ENCODE measurements around the gene NOXRED1.

NOXRED1 gene

GRCh38 chr14:77407158-77407557, 16.2 kb downstream of the NOXRED1 start:
- no peak for DNase-seq (ENCODE audit: low spot score)

GRCh38 chr14:77406718-77407117, 16.6 kb downstream of the NOXRED1 start:
- DNase-seq (ENCODE audit: low spot score), result no peak

GRCh38 chr14:77406086-77406485, 17.2 kb downstream of the NOXRED1 start:
- no peak for DNase-seq (ENCODE audit: low spot score)

GRCh38 chr14:77403768-77404167, 19.6 kb downstream of the NOXRED1 start:
- DNase-seq (ENCODE audit: low spot score), result no peak

- DNase-seq (ENCODE audit: low spot score), result no peak
These were observed 23.1 kb downstream of the NOXRED1 start for GRCh38 chr14:77400216-77400615.

GRCh38 chr14:77390188-77390587, 33.1 kb downstream of the NOXRED1 start:
- no peak for DNase-seq (ENCODE audit: low spot score)

GRCh38 chr14:77378701-77379100, 44.6 kb downstream of the NOXRED1 start:
- DNase-seq (ENCODE audit: low spot score), result no peak

GRCh38 chr14:77377502-77377844, 45.9 kb downstream of the NOXRED1 start:
- DNase-seq (ENCODE audit: low spot score), result no peak

GRCh38 chr14:77376771-77377501, 46.4 kb downstream of the NOXRED1 start, which contains the start of the genes SAMD15 and TMED8:
SAMD15 (plus strand) TSS chr14:77377379; CDS start chr14:77377419, 40 bp downstream.
TMED8 (minus strand) TSS chr14:77377094; CDS start chr14:77377053, 41 bp downstream.
- peak; percentile 80 for DNase-seq (ENCODE audit: low spot score)

- no peak for DNase-seq (ENCODE audit: low spot score)
These were observed 47.2 kb downstream of the NOXRED1 start for GRCh38 chr14:77375973-77376770.

- DNase-seq (ENCODE audit: low spot score), result no peak
These were observed 48.0 kb downstream of the NOXRED1 start for GRCh38 chr14:77375164-77375950.

- no peak for DNase-seq (ENCODE audit: low spot score)
These were observed 51.0 kb downstream of the NOXRED1 start for GRCh38 chr14:77372304-77372841.

- no peak for DNase-seq (ENCODE audit: low spot score)
These were observed 54.0 kb downstream of the NOXRED1 start for GRCh38 chr14:77369285-77369684.

- no peak for DNase-seq (ENCODE audit: low spot score)
These were observed 59.2 kb downstream of the NOXRED1 start for GRCh38 chr14:77364146-77364545.

- DNase-seq (ENCODE audit: low spot score), result no peak
These were observed 63.7 kb downstream of the NOXRED1 start for GRCh38 chr14:77359626-77360025.

- DNase-seq (ENCODE audit: low spot score), result no peak
These were observed 66.4 kb downstream of the NOXRED1 start for GRCh38 chr14:77356899-77357298.

GRCh38 chr14:77355811-77356210, 67.5 kb downstream of the NOXRED1 start:
- no peak for DNase-seq (ENCODE audit: low spot score)

- no peak for DNase-seq (ENCODE audit: low spot score)
These were observed 69.7 kb downstream of the NOXRED1 start for GRCh38 chr14:77353469-77354141.

- DNase-seq (ENCODE audit: low spot score), result no peak
These were observed 75.6 kb downstream of the NOXRED1 start for GRCh38 chr14:77347751-77348150.

- DNase-seq (ENCODE audit: low spot score), result no peak
These were observed 76.8 kb downstream of the NOXRED1 start for GRCh38 chr14:77346495-77346894.

- DNase-seq (ENCODE audit: low spot score), result no peak
These were observed 78.8 kb downstream of the NOXRED1 start for GRCh38 chr14:77344377-77344996.
